IMR-90 (cell line): ENCODE data around the gene ITIH2. TPM values are rescaled to one million over a fixed set of nuclear protein-coding genes. Genes with fewer than 3 reads are reported as not detected.

ENCODE experiments used
- ATAC-seq: fragments of 200-7000 bp; cut with Tn5 transposase; 2 replicates; pipeline ENCODE4 v1.9.1; 2020; ENCODE audit warnings: low read depth, mild to moderate bottlenecking, moderate library complexity
- BruUV-seq: library from RNA; stranded (reverse); fragments of 400-500 nt; replicated peaks from 2 replicates; lab custom pipeline; 2021; lab: Mats Ljungman, UMichigan
- CTCF ChIA-PET: fragments of 300-600 bp; formaldehyde crosslinking; extraction: SDS; loops from one replicate; lab custom pipeline; 2021; ENCODE audit warnings: antibody characterized with exemption; lab: Yijun Ruan, JAX
- POLR2A ChIA-PET: fragments of 300-600 bp; sonication (Branson Sonifier 250); formaldehyde crosslinking; loops from one replicate; lab custom pipeline; 2022; ENCODE audit warnings: antibody characterized with exemption; ENCODE audit not compliant: unreplicated experiment; lab: Charles Lee
- DNase-seq: peaks from one replicate; pipeline ENCODE4 v3.0.0; 2013
- H2AFZ ChIP-seq: replicated peaks from 2 replicates; pipeline ENCODE3; 2013; ENCODE audit warnings: low read length, mild to moderate bottlenecking; ENCODE audit not compliant: poor library complexity
- H2AK5ac ChIP-seq: 2 replicates; pipeline ENCODE4 v1.6.1; 2013; ENCODE audit warnings: low read depth, low read length, inconsistent platforms
- H2AK9ac ChIP-seq: replicated peaks from 2 replicates; pipeline ENCODE3; 2013; ENCODE audit warnings: mild to moderate bottlenecking, low read depth, low read length, moderate library complexity; ENCODE audit not compliant: poor library complexity
- H2BK120ac ChIP-seq: 2 replicates; pipeline ENCODE4 v1.6.1; 2013; ENCODE audit warnings: low read depth, low read length, inconsistent platforms
- H2BK15ac ChIP-seq: 3 replicates; pipeline ENCODE4 v1.6.1; 2013; ENCODE audit warnings: low read depth, low read length, inconsistent platforms
- H2BK20ac ChIP-seq: 2 replicates; pipeline ENCODE4 v1.6.1; 2013; ENCODE audit warnings: low read depth, mild to moderate bottlenecking, inconsistent platforms, low read length, moderate library complexity
- H2BK5ac ChIP-seq: 2 replicates; pipeline ENCODE4 v1.6.1; 2013; ENCODE audit warnings: mild to moderate bottlenecking, low read depth, low read length, inconsistent platforms; ENCODE audit not compliant: poor library complexity, severe bottlenecking
- H3K14ac ChIP-seq: replicated peaks from 2 replicates; pipeline ENCODE4 v1.6.1; 2013; ENCODE audit warnings: low read depth, low read length, inconsistent platforms
- H3K18ac ChIP-seq: 2 replicates; pipeline ENCODE4 v1.6.1; 2013; ENCODE audit warnings: low read depth, low read length, control low read depth
- H3K23ac ChIP-seq: 2 replicates; pipeline ENCODE4 v1.6.1; 2013; ENCODE audit warnings: low read depth, low read length, inconsistent platforms
- H3K27ac ChIP-seq: 2 replicates; pipeline ENCODE4 v1.5.1; 2013; ENCODE audit warnings: mild to moderate bottlenecking, control low read depth, low read length; ENCODE audit not compliant: insufficient read depth
- H3K27me3 ChIP-seq: 2 replicates; pipeline ENCODE4 v1.6.1; 2013; ENCODE audit warnings: low read length; ENCODE audit not compliant: control insufficient read depth, insufficient read depth
- H3K36me3 ChIP-seq: 2 replicates; pipeline ENCODE4 v1.6.1; 2013; ENCODE audit warnings: low read length, mixed read lengths; ENCODE audit not compliant: control insufficient read depth, insufficient read depth
- H3K4ac ChIP-seq: 2 replicates; pipeline ENCODE4 v1.6.1; 2013; ENCODE audit warnings: low read depth, low read length, inconsistent platforms
- H3K4me1 ChIP-seq: 2 replicates; pipeline ENCODE4 v1.6.1; 2013; ENCODE audit warnings: low read length, mixed read lengths; ENCODE audit not compliant: control insufficient read depth, insufficient read depth
- H3K4me2 ChIP-seq: 2 replicates; pipeline ENCODE4 v1.6.1; 2013; ENCODE audit warnings: low read depth, mild to moderate bottlenecking, control low read depth, low read length, moderate library complexity
- H3K4me3 ChIP-seq: 2 replicates; pipeline ENCODE4 v1.5.1; 2013; ENCODE audit warnings: low read depth, mild to moderate bottlenecking, control low read depth, low read length, moderate library complexity; ENCODE audit not compliant: insufficient read depth
- H3K56ac ChIP-seq: 2 replicates; pipeline ENCODE4 v1.6.1; 2013; ENCODE audit warnings: low read length, inconsistent platforms; ENCODE audit not compliant: insufficient read depth; ENCODE audit errors: extremely low read depth
- H3K79me1 ChIP-seq, 2 experiments: 2 replicates each; pipeline ENCODE4 v1.6.1; 2013; ENCODE audit warnings: low read length in 2 of 2, inconsistent platforms in 1 of 2, low read depth in 1 of 2
- H3K9ac ChIP-seq: 2 replicates; pipeline ENCODE4 v1.6.1; 2013; ENCODE audit warnings: low read depth, low read length, control low read depth
- H3K9me1 ChIP-seq: 2 replicates; pipeline ENCODE4 v1.6.1; 2013; ENCODE audit warnings: low read length, inconsistent platforms; ENCODE audit not compliant: insufficient read depth
- H3K9me3 ChIP-seq: 2 replicates; pipeline ENCODE4 v1.6.1; 2013; ENCODE audit warnings: low read length; ENCODE audit not compliant: control insufficient read depth, insufficient read depth
- H4K20me1 ChIP-seq: 2 replicates; pipeline ENCODE4 v1.6.1; 2013; ENCODE audit warnings: low read length, inconsistent platforms; ENCODE audit not compliant: insufficient read depth
- H4K5ac ChIP-seq: 2 replicates; pipeline ENCODE4 v1.6.1; 2013; ENCODE audit warnings: mild to moderate bottlenecking, low read depth, low read length, control low read depth
- H4K8ac ChIP-seq, 2 experiments: 2 replicates each; pipeline ENCODE4 v1.6.1; 2013; ENCODE audit warnings: low read depth in 2 of 2, low read length in 2 of 2, control low read depth in 1 of 2, inconsistent platforms in 1 of 2
- H4K91ac ChIP-seq: 2 replicates; pipeline ENCODE4 v1.6.1; 2013; ENCODE audit warnings: low read depth, low read length, inconsistent platforms; ENCODE audit not compliant: insufficient read depth
- BHLHE40 ChIP-seq: fragments of 150-350 bp; IDR thresholded peaks from 2 replicates; pipeline ENCODE4 v1.6.1; 2016; ENCODE audit warnings: mild to moderate bottlenecking, low read depth, low read length
- CEBPB ChIP-seq: IDR thresholded peaks from 2 replicates; pipeline ENCODE4 v1.6.1; 2012; ENCODE audit warnings: low read depth, low read length, improper control_type of control experiment
- CHD1 ChIP-seq: IDR thresholded peaks from 2 replicates; pipeline ENCODE4 v1.6.1; 2012; ENCODE audit warnings: low read depth, low read length, improper control_type of control experiment
- CTCF ChIP-seq: conservative IDR thresholded peaks from 2 replicates; pipeline ENCODE4 v1.5.1; 2012; ENCODE audit warnings: mild to moderate bottlenecking, low read depth, low read length, improper control_type of control experiment
- ELK1 ChIP-seq: fragments of 150-350 bp; IDR thresholded peaks from 2 replicates; pipeline ENCODE4 v1.6.1; 2016; ENCODE audit warnings: low read depth, mild to moderate bottlenecking, low read length, moderate library complexity, borderline replicate concordance
- MAZ ChIP-seq: IDR thresholded peaks from 2 replicates; pipeline ENCODE4 v1.6.1; 2012; ENCODE audit warnings: low read depth, mild to moderate bottlenecking, low read length, improper control_type of control experiment, moderate library complexity, borderline replicate concordance
- MXI1 ChIP-seq: IDR thresholded peaks from 2 replicates; pipeline ENCODE4 v1.6.1; 2012; ENCODE audit warnings: low read depth, mild to moderate bottlenecking, low read length, moderate library complexity, borderline replicate concordance
- NFE2L2 ChIP-seq: fragments of 150-350 bp; IDR thresholded peaks from 2 replicates; pipeline ENCODE4 v1.6.1; 2016; ENCODE audit warnings: low read depth, mild to moderate bottlenecking, low read length
- POLR2A ChIP-seq: IDR thresholded peaks from 2 replicates; pipeline ENCODE4 v1.6.1; 2012; ENCODE audit warnings: mild to moderate bottlenecking, low read depth, low read length
- RAD21 ChIP-seq: IDR thresholded peaks from 2 replicates; pipeline ENCODE4 v1.6.1; 2012; ENCODE audit warnings: low read length, improper control_type of control experiment
- RCOR1 ChIP-seq: IDR thresholded peaks from 2 replicates; pipeline ENCODE4 v1.6.1; 2012; ENCODE audit warnings: mild to moderate bottlenecking, low read length, improper control_type of control experiment; ENCODE audit not compliant: insufficient replicate concordance
- RFX5 ChIP-seq: IDR thresholded peaks from 2 replicates; pipeline ENCODE4 v1.8.0; 2012; ENCODE audit warnings: low read depth, mild to moderate bottlenecking, low read length, moderate library complexity
- SMC3 ChIP-seq: fragments of 150-350 bp; IDR thresholded peaks from 2 replicates; pipeline ENCODE4 v1.6.1; 2016; ENCODE audit warnings: low read depth, mild to moderate bottlenecking, antibody characterized with exemption, low read length, moderate library complexity
- USF2 ChIP-seq: fragments of 150-350 bp; IDR thresholded peaks from 2 replicates; pipeline ENCODE4 v1.6.1; 2017; ENCODE audit warnings: mild to moderate bottlenecking, antibody characterized with exemption, low read length, low read depth
- WGBS, 2 experiments: methylation state at CpG; one replicate each; pipeline versions ENCODE4 v1.1.5 to v1.1.7; 2013; ENCODE audit warnings: missing lambda C conversion rate in 2 of 2; ENCODE audit not compliant: insufficient read length in 1 of 2; ENCODE audit errors: extremely low coverage in 2 of 2; 5-methylcytosine and 5-hydroxymethylcytosine counted together
- dilution Hi-C: fragments of 300-500 bp; cut with HindIII; formaldehyde crosslinking; loops from one replicate; pipeline ENCODE4 v1.14.3; 2018; ENCODE audit warnings: low sequenced_read_pairs; ENCODE audit not compliant: unreplicated experiment
- in situ Hi-C: fragments of 300-500 bp; cut with MboI; formaldehyde crosslinking; loops from 3 replicates; pipeline ENCODE4 v1.14.3; 2019; ENCODE audit warnings: low sequenced_read_pairs, inconsistent platforms, mixed read lengths
- intact Hi-C: fragments of 100-400 bp; cut with micrococcal nuclease; formaldehyde crosslinking; loops from 2 replicates; pipeline ENCODE4 v1.10.0; 2022
- polyA plus RNA-seq, 3 experiments: library from polyadenylated mRNA; depleted of rRNA; stranded (reverse); fragments of >200 nt; gene quantifications; 2 replicates each; pipeline ENCODE4 v1.2.3, GENCODE V29; 2012; ENCODE audit warnings: low replicate concordance in 1 of 3
- total RNA-seq: library from RNA; depleted of rRNA; stranded (reverse); fragments of >200 nt; gene quantifications from 2 replicates; pipeline ENCODE4 v1.2.3, GENCODE V29; 2012

ITIH2 gene
- total and polyA plus RNA-seq, 2 of the 4 experiments (the other 2 are of a cell fraction), result not detected

- Histone ChIP-seq H2AK5ac (no peak overlapping the region), H3K9me3 (no peaks in the 10 kb centered on the region), H3K4me1 (no peaks in the 10 kb centered on the region; the same call in 1 of the 2 replicates), H3K27ac (no peak overlapping the region), H3K23ac (no peak overlapping the region), H3K4ac (no peak overlapping the region), H3K18ac (no peak overlapping the region), H3K56ac (no peak overlapping the region), H3K4me2 (no peak overlapping the region), H3K79me1 (peaks cover 0 to 8% of the 10 kb centered on the region in 2 experiments; a peak in 3 of 4 replicates), H2BK120ac (no peak overlapping the region), H2BK20ac (no peak overlapping the region), H4K20me1 (no peaks in the 10 kb centered on the region; the same call in 1 of the 2 replicates), H4K5ac (no peak overlapping the region), H3K27me3 (no peaks in the 10 kb centered on the region), H3K14ac (no peak overlapping the region), H2AFZ (no peak overlapping the region), H4K91ac (no peak overlapping the region), H2BK15ac (no peak overlapping the region), H2BK5ac (no peak overlapping the region), H3K9me1 (no peaks in the 10 kb centered on the region; the same call in 1 of the 2 replicates), H3K4me3 (no peak overlapping the region), H3K9ac (no peak overlapping the region), H2AK9ac (no peak overlapping the region), H3K36me3 (peaks cover 32% of the 10 kb centered on the region), H4K8ac (no peak overlapping the region)
- in situ Hi-C loops, result no loop called here
- DNase-seq (no peak), ATAC-seq (no peak)
- BruUV-seq, result no TSS peak
- TF ChIP-seq SMC3 (no peak), CTCF (no peak), CEBPB (no peak), ELK1 (no peak), MAZ (no peak), USF2 (no peak), POLR2A (no peak), NFE2L2 (no peak), CHD1 (no peak), RAD21 (no peak), BHLHE40 (no peak), RCOR1 (no peak), RFX5 (no peak), MXI1 (no peak)
- dilution Hi-C loops, result no loop called here
- intact Hi-C loops, result no loop called here
- ChIA-PET POLR2A (no interaction called here), CTCF (interaction anchor here (1.0 kb wide), 1 partner anchor 9 kb away, joined by 10 read pairs; no protein-coding TSS in a partner anchor)
- WGBS, 2 experiments, result 60% methylated on average over 2 of the region's 10 CpGs; no CpG with 5 or more reads in 1 of the 2 experiments
Observed at GRCh38 chr10:7773845-7774801, 71.0 kb downstream of the ITIH2 start.
